IPS-NIHi11 (cell line): ENCODE results near the gene PIP4K2A.
"Not testable (repeated sequence)": the region's sequence is repeated elsewhere in the genome, so short reads cannot be mapped to it uniquely, and the experiment has no call there.

Experiments used
- DNase-seq: peaks from one replicate; pipeline ENCODE4 v3.0.0; 2012; ENCODE audit warnings: mixed read lengths, low spot score

The PIP4K2A gene

DNA sequence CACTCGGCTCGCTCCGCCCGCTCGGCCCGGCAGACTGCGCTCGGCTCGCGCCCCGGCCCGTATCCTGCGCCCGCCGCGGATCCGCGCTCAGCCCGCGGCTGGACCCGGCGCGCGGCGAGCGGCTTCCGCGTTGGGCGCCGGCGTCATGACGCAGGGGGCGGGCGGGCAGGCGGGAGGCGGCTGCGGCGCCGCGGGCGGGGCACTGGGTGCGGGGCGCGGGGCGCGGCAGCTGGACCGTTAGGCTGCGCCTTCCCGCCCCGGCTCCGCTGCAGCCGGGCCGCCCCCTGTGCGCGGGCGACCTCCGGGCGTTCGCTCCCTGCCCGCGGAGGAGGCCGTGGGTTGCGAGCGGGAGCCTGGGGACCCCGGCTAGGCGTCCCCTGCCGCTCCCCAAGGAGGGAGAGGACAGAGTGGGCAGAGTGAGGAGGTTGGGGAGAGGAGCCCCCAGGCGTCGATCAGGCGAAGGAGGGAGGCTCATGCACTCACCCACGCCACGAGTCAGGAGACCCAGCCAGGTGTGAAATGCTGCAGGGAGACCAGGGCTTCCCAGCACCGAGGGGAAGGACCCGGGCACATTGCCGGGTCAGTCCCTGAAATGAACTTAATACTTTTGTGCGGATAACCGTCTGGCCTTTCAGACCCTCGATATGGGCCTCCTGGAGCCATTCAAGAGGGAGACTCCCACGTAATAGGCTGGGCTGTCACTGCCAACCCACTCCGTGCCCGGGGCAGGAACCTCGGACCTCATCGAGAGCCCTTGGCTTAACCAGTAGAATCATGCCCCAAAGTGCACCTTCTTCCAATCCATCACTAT is at the start of gene PIP4K2A:
Gene PIP4K2A (minus strand): TSS at position 100 of the 811 bp plus-strand sequence. CDS start 252 bp downstream, outside the sequence.
- peak; percentile 90 for DNase-seq

GRCh38 chr10:22761569-22762220 is 47.3 kb upstream of the PIP4K2A start:
- DNase-seq, result no peak

GRCh38 chr10:22760025-22760424 is 45.6 kb upstream of the PIP4K2A start:
- DNase-seq, result no peak

DNA sequence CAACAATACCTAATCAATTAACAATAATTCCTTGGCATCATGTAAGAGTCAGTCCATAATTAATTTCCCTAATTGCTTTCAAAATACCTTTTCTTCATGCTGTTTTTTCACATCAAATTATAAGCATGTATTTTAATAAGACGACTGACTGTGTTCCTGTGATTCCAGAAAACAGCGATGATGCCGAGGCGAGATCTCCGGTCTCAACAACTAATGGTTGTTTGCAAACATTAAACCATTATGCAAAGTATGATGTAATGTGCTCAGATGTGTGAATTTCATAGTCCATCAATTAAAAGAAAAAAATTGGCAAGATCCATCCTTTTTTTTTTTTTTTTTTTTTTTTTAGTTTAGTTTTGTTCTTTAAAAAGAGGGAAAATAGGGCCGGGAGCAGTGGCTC is 44.5 kb upstream of the PIP4K2A start:
- DNase-seq, result no peak

DNA sequence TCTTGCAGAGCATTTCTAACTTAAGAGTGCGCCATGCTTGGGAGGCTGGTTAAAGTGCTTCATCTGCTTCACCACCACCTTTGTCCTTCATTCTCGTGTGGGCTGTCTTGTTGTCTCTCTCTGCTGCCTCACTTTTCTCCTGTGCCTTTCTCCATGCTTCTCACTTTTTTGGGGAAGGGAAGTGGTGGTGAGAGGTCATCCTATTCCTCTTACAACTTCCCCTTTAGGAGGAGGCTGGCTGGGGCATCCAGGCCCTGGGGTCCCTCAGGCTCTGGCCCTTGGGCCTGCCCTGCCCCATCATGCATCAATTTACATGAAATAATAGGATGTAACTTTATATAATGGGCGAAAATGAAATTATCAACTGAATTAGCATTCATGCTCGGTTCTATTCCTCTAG is 39.9 kb upstream of the PIP4K2A start:
- no peak for DNase-seq

GRCh38 chr10:22753786-22754185 is 39.4 kb upstream of the PIP4K2A start:
- DNase-seq, result no peak

DNA sequence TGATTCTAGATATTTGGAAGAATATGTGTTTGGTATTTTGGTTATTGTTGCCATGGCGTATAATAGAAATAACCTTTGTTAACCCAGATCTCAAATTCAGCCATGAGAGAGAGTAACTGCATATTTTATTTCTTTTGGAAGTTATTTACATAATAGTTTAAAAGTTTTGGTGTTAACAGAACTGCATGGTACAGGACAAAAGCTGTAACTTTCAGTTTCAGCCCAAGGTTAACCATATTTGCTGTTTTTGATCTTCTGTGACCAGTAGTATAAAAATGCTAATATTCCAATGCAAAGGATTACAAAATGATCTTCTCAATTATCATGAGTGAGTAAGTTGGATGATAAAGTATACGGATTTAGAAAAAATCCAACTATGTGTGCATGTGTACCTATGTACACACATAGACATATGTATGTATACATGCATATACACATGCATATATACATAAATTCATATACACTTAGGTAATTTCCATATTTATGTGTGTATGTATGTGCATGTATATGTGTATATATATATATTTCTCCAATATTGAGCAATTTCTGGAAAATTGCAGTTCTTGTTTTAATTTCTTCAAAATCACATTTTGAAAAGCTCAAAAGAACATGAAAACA is 38.0 kb upstream of the PIP4K2A start:
- DNase-seq, result no peak

GRCh38 chr10:22750131-22750530 is 35.8 kb upstream of the PIP4K2A start:
- DNase-seq, result no peak

GRCh38 chr10:22744858-22745257 is 30.5 kb upstream of the PIP4K2A start:
- not testable (repeated sequence) for DNase-seq

DNA sequence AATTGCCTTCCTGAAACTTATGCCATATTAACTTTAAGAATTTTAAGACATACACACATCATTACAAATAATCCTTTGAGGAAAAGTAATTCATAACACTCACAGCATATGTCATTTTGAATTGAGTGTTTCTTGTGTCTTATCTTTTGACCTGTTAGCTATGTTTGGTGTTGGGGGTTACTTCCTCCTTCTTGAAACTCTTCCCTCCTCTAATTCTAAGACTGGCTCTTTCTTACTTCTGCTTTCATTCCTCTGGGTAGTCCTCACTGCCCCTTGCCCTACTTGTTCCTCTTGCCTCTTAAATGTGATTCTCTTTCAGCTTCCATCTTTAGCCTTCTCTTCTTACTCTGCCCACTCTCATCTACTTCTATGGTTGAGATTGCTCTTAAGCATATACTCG is 28.3 kb upstream of the PIP4K2A start:
- DNase-seq, result no peak

- not testable (repeated sequence) for DNase-seq
These were observed 27.3 kb upstream of the PIP4K2A start for GRCh38 chr10:22741631-22742030.

GRCh38 chr10:22740180-22740579 is 25.8 kb upstream of the PIP4K2A start:
- DNase-seq, result no peak

DNA sequence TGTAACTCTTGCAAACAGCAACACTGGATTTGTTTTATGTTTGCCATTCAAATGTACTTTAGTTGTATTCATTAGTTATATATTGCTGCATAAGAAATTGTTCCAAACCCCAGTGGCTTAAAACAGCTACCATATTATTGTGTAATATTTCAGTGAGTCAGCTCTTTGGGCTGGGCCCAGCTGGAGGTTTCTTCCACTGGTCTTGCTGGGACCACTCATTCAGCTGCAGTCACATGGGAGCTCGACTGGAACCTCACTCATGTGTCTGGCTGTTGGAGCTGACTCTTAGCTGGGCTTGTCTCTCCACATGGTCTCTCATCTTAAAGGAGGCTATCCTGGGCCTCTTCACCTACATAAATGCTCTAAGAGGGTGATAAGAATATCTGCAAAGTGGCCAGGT is 23.2 kb upstream of the PIP4K2A start:
- DNase-seq, result no peak

GRCh38 chr10:22736134-22736533 is 21.8 kb upstream of the PIP4K2A start:
- DNase-seq, result no peak

DNA sequence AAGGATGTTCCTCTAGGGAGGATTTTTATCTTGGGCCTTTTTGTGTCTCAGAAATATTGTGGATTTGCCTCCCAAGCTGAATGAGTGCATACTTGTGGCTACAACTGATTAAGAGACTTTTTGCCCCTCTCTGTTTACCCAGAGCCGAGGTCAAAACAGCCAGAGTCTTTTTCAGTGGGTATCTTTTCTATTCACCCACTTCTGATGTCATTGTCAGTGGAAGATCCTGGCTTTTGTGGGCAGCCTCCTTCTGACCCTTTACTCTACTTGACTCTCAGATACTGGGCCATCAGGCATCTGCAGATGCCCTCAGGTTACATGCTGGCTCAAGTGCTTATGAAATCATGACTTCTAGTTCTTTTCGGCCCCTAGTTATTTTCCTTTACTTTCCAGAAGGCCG is 19.6 kb upstream of the PIP4K2A start:
- DNase-seq, result no peak

- peak; percentile 35 for DNase-seq
These were observed 13.3 kb upstream of the PIP4K2A start for GRCh38 chr10:22727663-22728062.

GRCh38 chr10:22727112-22727511 is 12.7 kb upstream of the PIP4K2A start:
- no peak for DNase-seq

DNA sequence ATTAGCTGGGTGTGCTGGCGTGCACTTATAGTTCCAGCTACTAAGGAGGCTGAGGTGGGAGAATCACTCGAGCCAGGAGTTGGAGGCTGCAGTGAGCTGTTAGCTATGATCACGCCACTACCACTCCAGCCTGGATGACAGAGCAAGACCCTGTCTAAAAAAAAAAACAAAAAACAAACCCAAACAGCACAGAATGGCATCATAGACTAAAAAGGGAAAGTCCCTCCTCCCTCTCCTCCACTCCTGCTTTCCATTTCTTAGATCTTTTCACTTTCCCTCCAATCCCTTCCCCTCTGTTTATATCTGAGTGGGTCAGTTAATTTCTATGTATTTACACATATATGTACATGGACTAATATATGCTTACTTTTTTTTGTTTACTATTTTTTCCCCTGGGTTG is 10.4 kb upstream of the PIP4K2A start:
- DNase-seq, result no peak

DNA sequence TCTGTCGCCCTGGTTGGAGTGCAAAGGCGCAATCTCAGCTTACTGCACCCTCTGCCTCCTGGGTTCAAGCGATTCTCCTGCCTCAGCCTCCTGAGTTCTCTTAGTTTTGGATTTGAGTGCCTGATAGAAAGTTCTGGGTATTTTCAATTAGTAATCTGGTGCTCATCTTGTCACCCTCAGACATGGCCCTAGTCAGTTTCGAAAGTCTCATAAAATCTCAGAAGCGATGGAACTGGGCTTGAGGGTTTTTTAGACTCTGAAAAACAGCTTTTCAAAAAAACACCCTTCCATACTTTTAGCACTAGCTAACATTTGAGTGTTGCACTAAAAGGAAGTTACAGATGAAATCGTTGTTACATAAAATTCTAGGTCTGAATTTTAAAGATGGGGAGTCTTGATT is 9.4 kb upstream of the PIP4K2A start:
- DNase-seq, result no peak

- DNase-seq, result no peak
These were observed 9.0 kb upstream of the PIP4K2A start for GRCh38 chr10:22723343-22723779.

DNA sequence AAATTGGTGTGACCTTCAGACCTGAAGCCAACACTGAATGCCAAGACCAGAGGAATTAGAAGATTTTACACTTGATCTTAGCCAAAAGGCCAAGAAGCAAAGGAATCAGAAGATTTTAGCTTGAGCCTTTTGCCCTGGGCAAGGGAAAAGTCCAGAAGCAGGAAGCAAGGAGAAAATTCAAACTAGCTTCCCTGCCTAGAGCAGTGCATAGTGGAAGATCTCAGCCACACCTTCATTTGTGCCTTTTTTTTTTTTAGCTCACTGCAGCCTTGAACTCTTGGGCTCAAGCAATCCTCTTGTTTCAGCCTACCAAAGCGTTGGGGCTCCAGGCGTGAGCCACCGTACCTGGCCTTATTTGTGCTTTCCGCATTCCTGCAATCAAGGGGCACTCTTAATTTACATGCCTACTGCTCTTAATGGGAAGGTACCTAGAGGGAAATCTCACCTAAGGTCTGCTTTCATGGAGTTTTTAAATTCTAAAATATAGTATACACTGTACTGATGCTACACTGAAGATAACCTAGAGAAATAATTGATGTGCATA is 8.3 kb upstream of the PIP4K2A start:
- no peak for DNase-seq

DNA sequence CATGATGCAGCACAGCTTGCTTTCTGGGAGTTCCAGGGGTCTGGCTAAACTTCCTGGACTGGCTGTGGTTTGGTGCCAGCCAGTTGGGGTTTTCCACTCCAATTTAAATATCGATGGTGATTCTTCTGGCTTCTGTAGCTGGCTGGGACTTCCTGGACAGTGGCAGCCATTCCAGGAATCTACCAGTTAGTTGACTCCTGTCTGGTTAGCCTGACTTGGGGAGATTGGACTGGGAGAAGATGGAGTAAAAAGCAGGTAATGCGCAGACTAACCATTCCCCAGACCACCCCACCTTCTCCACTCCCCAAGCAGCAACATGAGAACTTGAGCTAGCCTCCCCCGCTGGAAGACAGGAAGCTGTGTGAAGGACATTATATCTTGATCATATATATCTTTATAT is 6.3 kb upstream of the PIP4K2A start:
- DNase-seq, result no peak
